Activated naive CD4-positive, alpha-beta T cell treated with anti-CD3 and anti-CD28 coated beads, Interleukin-2, amount 50 U/mL, for 16 hours (primary cell): ENCODE data around the gene SRRD.

ENCODE experiments used
- DNase-seq: peaks from one replicate; pipeline ENCODE4 v3.0.0-alpha.2; 2020

SRRD gene

DNA sequence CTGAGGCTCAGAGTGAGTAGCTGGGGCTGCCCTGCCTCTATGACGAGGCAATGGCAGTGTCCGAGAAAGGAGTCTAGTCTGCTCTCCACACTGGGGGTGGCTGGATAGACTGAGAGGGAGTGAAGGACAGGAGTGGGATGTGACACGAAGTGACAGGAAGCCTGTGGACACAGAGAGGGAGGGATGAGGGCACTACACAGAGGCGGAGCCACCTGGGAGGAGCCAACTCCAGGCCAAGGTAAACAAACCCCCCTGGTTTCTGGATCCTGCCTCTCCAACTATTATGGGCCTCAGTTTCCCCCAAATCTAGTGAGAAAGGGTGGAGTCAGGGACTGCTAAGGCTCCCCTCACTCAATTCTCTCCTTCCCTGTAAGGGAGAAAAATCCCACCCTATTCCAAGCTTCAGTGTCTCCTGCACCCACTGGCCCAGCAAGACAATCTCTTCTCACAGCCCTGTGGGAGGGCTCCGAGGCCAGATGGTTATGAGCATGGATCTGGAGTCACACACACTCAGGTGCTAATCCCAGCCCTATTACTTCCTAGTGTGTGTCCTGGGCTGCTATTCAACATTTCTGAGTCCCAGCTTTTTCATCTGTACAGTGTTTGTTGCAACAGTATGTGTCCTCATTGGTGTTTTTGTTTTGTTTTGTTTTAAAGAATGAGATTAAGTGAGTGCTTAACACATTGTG is 29.7 kb upstream of the SRRD start:
- no peak for DNase-seq

DNA sequence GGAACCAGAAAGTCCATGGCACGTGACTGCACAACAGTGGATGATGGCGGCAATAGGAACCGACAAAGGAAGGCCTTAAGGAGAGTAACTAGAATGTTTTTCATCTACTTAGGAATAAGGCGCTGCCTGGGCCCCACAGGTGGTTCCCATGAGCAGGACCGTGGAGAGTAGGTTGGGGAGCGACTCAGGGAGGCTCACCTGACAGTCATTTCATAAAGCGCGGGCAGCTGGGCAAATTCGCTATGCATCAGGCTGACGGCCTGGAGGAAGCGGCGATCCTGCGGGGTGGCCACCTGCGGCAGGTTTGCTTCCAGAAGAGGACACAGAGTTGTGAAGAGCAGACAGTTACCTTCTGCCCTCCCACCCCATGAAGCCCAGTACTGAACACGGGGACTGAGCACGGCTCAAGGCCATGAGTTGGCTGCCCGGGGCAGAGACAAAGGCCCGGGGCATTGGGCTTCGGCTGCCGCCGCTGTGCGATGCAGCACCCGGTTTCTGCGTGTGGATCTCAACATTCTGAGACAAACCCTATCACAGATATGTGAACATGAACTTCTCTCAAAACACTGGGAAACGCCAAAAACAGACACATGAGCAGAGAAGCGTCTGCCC is 25.9 kb upstream of the SRRD start:
- DNase-seq, result no peak

DNA sequence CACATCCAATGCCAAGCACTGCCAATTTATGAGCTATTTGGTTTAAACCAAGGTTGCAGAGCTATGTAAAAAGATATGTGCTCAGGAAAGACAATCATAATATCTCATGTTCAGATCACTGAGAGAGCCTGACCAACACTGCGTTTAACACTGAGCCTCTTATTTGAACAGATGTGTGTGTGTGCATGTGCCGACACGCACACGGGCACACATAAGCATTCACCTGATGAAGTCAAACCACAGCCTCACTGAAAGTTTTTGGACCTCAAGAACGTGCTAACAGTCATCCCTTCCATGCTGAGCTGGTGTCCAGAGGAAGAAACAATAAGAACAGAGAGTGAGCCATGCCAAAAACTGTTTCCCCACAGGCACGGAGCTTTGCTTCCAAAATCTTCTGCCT is 23.5 kb upstream of the SRRD start:
- no peak for DNase-seq

DNA sequence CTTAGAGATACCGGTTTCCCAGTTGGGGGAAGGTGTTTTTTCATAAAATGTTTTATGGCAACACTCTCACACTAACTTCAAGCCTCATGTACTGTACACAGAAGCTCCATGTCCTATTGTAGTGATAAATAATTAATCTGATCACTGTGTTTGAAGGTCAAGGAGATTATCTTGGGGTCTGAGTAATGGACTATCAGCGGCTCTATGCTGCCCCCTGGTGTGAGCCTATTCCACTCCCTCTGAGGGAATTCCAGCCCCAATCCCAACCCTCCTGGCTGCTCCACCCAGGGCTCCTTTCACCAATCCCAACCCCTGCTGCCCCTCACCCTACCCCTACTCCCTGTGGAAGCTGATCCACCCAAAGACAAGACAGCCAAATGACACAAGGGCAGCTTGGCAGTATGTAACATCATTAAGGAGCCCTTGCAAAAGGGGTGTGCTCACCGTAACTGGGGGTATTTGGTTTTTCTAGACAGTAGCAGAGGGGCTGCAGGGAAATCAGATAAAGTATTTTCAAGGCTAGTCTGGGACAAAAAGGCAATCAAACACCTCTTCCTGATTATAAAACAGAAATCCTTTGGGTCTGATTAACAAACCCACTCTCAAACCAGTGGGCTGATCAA is 22.4 kb upstream of the SRRD start:
- peak; percentile 48 for DNase-seq

DNA sequence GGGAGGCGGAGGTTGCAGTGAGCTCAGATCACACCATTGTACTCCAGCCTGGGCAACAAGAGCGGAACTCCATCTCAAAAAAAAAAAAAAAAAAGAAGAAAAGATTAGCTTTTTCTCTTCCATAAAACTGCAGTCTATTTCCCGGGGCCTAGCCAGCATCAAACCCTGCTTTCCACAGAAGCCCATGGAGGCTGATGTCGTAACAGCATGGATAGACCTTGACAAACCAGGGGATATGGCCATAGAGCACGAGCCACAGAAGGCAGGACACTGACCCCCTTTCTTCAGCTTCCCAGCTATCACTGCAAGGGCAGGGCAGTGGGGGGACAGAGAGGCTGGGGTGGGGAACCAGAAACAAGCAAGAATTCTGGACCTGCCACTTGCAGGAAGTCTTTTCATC is 21.6 kb upstream of the SRRD start:
- no peak for DNase-seq

DNA sequence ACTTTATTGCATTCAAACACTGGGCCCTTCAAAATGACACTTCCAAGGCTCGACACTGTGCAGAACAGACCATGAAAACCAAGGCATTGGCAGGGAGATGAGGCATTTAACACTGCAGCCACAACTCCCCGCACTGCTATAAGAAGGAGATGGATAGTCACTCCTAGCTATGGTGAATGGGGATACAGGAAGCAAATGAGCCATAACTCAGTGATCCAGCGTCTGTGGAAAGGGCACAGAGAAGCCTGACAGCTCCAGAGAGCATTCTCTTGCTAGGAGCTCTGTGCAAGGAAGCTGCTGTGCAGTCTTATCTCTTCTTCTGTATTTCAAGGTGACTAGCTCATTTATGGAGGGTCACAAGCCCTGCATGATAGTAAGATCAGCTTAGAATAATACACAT is 21.0 kb upstream of the SRRD start:
- DNase-seq, result no peak

DNA sequence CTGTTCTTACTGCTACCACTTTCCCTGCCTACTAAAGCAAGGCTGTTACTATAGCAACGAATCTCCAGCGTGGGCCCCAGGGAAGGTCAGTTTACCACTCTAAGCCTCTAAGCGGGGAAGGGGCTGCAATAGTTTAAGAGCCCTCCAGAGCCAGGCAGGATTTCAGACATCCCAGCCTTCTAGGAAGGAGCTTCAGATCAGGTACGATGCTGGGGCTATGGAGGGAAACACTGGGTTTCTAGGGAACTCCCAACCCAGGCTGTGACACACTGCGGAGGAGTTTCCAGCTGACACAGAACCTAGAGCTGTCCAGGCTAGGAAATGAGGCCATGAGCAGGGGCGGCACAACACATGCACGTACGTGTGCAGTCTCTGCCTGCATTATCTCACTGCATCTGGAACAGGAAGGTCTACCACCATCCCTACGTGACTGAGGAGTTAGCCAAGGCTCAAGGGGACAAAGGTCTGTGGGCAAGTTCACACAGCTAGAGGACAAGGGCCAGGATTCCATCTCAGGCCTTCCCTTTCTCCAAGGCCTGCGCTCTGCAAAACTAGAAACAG is 20.5 kb upstream of the SRRD start:
- DNase-seq, result no peak

DNA sequence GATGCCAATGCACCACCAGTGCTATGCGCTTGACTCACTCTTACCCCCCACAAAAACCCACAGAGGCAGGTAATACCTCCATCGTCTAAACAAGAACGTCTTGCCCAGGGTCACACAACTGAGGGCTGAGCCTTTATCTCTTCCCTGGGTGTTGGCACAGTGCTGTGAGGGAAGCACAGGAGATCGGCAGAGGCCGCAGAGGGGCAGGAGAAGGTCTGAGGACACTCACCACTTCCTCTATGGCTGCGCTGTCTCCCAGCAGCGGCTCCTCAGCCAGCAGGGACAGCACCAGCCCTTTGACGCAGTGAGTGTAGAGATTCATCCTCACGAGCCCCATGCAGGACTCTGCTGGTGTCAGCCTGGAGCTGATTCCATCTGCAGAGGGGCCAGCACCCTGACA is 20.0 kb upstream of the SRRD start:
- no peak for DNase-seq

DNA sequence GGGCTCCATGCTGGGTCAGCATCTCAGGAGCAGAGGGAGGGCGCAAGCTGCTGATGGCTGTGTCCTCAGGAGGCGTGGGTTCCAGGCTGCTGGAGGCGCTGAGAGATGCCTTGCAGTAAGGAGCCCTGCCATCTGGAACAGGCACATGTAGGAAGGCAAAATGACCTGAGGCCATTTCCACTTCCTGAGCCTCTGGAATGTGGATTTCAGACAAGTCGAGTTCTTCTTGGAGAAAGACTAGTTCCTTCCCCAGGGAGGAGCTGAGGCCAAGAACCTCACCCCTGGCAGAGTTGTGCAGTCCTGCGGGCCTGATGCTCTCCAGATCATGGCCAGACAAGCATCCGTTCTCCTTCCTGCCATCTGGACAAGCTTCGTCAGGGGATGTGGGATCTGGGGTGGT is 19.4 kb upstream of the SRRD start:
- no peak for DNase-seq

DNA sequence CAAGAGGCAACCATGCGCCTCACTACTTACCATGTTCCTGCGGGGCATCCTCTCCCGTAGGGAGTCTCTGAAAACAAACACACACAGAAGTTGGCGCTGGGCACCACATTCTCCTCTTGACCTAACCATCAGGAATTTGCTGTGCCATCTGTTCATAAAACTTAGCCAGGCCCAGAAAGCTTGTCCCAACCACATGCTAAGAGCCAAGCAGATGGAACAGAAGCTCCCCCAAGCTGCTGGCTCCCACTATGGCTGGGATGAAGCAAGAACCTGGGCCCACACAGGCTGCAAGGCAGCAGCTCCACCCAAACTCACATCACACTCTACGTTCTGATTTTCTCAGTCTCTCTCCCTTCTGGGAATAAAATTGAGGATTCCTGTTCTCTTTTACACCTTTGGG is 17.5 kb upstream of the SRRD start:
- no peak for DNase-seq

DNA sequence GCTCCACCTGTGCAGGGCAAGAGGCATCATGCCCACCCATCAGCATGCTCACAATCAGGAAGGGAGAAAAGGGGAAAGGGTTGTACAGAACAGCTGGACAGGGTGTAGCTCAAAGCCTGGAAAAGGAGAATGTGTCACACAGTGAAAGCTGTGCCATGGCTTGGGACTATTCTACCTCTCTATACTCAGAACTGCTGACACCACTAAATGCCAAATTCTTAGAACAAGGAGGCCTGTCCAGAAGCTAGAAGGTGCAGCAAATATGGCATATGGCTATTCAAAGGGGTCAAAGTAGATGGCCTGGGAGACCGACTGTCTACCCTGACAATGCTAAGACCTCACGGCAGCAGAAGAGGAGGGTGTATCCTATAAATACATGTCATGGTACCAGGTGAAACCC is 12.9 kb upstream of the SRRD start:
- DNase-seq, result no peak

DNA sequence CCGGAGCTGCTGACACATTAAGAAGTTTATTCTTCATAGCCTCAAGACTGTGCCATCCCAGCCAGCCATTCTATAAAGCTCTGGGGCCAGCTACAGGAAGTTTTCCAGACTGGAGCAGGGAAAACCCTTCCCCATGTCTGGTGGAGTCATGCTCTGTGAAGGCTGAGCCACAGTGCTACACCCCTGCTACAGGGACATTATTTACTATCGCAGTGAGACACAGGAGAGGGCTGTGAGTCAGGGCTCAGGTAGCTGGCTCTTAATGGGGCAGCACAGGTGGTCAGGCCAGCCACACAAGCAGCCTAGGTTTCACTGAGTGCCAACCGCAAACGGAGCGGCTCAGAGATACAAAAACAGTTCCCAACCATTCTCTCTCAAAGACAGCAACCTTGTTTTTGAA is 12.2 kb upstream of the SRRD start:
- no peak for DNase-seq

DNA sequence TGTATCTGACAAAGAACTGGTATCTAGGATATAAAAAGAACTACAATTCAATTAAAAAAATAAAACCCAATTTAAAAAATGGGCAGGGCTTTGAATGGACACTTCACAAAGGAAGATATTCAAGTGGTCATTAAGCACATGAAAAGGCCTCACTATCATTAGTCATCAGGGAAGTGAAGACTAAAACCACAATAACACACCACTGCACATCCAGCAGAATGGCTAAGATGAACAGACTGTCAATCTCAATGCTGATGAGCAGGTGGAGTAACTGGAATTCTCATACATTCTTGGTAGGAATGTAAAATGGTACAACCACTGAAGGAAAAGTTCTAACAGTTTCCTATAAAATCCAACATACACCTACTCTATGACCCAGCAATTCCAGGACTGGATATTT is 9.0 kb upstream of the SRRD start:
- DNase-seq, result no peak

DNA sequence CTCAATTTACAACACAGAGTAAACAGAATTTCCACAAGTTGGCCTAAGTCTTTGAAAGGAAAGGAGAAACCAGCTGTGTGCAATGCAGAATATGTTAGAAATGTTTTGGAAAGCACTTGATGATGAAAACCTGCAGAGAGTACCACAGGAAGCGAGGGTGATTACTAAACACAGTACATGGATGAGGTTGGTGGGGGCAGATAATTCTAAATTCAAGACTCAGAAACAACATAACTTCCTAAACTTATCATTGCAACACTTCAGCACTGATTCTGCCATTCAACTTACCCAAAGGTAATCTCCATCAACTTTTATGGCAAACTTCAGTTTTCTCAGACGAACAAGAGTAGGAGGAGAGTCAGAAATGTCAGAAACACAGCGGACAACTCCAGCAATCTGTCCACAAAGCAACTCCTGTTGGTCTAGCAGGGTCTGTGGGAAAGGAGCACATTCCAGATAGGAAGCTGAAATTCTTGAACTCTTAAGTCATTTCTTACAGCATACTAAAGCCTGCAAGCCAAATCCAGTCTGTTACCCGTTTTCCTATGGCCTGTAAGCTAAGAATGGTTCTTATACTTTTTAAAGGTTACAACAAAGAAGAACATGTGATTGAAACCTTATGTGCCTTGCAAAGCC is 6.9 kb upstream of the SRRD start:
- DNase-seq, result no peak

DNA sequence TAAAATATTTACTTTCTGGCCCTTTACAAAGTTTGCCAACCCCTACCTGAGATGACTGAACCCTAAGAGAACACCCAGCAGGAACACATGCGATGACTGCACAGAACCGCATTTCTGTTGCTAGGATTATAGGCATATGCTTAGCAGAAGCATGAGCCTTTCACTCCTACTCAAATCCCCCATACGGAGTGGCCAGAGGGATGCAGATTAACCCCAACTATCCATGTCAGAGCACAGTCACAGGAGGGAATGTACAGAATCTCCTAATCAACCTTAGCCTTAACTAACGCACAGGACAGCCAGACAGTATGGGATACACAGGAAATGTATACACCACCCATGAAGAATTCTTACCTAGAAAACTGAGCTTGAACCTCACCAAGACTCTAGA is 6.3 kb upstream of the SRRD start:
- DNase-seq, result no peak

DNA sequence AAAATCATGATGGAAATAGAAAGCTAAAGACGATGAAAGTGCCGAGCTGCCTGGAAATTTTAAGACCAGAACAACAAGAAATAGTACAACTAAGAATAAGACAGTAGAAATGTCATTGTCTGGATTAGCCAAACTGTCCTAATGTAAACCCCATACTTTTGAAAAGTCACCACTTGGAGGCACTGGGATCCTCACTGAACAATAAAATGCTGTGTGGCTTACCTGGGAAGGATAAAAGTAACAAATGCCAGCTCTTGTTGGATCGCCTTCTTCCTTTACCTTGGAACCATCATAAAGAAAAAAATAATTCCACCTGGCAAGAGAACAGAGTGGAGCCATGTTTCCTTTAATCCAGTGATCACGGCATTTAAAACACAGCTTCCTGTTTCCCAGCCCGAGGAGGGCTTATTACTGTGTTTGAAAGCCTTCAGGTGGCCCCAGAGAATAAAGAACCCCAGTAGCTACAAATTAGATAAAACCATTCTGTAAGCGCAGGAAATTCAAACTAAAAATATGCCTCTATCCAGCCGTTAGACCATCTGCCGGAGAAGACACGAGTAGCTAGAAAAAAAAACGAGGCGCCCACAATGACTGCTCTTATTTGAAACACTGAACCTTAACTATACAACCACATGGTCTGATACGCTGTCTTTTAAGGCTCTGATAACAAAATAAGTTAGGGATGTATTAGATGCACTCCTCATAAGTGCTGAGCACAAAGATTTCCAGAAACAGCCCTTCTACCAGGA is 4.5 kb upstream of the SRRD start:
- no peak for DNase-seq

DNA sequence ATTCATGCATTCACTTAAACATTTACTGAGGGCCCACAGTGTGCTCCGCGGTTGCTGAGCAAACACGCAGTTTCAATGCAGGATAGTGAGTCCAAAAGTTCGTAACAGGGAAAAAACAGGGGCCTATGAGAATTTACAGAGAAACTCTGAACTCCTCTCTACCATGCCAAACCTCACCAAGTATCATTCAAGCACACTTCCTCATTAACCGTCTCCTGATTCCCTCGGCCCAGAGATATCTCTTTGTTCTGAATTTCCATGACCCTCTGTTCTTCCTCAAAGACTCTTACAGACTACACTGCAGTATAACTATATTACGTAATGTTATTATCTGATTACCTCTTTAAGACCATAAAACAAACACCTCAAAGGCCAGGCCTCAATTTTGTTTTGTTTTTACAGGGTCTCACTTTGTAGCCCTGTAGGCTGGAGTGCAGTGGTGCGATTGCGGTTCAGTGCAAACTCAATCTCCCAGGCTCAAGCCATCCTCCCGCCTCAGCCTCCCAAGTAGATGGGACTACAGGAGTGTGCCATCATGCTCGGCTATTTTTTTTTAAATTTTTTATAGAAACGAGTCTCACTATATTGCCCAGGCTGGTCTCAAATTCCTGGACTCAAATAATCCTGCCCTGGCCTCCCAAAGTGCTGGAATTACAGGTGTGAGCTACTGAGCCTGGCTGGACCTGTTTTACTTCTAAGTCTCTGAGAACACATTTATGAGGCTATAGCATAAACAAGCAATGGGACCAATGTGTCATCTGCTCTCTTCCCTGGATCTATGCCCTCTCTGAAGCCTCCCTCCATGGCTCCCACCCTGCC is 3.7 kb upstream of the SRRD start:
- DNase-seq, result no peak

DNA sequence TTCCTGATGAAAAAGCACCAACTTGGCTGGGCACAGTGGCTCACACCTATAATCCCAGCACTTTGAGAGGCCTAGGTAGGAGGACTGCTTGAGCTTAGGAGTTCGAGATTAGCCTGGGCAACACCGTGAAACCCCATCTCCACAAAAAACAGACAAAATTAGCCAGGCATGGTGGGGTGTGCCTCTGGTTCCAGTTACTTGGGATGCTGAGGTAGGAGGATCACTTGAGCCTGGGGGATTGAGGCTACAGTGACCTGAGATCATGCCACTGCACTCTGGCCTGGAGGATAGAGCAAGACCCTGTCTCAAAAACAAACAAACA is 3.1 kb upstream of the SRRD start:
- no peak for DNase-seq

DNA sequence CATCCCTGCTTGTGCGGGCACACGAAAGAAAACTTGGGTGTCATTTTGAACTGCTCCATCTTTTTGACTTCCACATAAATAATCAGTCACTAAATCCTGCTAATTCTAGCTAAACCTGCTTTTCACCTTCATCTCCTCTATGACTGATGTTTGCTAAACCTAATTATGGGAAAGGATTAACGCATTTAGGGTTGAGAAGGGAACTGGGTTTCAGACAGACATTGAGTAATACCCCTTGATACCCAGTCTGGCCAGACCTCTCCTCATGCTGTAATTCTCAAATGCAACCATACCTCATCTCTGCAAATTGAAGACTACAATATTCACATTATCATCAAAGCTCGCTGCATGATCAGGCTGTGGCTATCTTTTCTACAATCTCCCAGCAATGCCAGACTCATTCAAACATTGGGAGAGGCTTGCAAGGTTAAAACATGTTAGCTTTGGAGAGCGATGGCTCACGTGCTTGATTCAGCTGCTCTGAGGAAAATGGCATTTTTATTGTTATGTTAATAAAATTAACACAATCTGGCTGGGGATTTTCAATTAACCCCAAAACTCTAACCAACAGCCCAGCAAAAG is 2.5 kb upstream of the SRRD start:
- DNase-seq, result no peak

DNA sequence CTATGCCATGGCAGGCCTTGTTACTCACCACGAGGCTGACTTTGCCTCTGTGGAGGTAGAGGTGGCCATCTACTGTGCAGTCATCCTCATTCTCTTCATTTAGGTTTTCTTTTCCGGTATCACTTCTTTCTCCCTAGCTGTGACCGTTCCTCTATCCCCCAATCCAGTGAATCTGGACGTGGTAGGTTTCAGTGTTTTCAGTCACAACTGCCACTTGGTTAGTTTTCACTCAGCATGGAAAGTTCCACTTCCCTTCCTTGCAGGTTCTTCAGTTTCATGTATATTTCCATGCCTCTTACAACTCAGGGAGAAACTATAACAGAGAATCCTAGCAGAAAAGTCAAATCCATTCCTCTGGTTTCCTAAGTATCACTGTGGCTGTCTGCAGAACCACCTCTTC is 2.0 kb upstream of the SRRD start:
- DNase-seq, result no peak

DNA sequence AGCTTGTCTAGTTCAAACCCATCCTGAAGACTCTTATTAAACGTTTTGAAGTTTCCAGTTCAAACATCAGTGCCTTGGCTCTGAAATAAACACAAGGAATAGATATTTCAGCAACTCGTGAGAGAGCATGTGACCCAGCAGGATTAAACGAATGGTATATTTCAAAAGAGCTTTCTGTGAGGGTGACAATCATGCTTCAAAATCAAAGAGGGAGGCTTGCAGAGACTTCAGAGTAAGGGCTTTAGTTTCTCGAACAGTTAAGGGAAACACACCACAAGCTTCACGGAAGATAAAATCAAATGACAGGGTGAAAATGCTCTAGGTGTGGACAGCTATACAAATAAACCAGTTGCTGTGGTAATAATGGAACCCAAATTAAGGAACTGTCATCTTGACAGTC is 1.5 kb upstream of the SRRD start:
- DNase-seq, result no peak

DNA sequence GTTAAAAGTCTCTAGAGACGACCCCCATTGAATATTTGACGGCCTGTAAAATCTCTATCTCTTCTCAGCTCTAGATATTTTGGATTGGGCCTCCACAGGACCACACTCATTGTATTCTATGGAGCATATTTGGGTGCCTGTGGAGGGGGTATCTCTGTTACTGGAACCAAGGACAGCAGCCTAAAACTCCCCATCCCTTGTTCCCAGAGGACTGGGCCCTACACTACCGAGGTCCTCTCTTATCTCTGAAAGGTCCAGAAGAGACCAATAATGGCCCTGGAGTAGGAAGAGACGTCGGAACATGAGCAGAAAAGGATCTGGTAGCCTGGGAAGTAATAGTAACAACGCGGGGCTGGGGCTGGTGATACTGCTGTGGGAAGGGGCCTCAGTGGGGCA is 636 bp upstream of the SRRD start:
- DNase-seq, result no peak
